Measurements from ENCODE around the gene GRID1. TPM values are rescaled to one million over a fixed set of nuclear protein-coding genes. Genes with fewer than 3 reads are reported as not detected.

The GRID1 gene
- polyA plus RNA-seq, 1 experiment = 0.49 TPM

DNA sequence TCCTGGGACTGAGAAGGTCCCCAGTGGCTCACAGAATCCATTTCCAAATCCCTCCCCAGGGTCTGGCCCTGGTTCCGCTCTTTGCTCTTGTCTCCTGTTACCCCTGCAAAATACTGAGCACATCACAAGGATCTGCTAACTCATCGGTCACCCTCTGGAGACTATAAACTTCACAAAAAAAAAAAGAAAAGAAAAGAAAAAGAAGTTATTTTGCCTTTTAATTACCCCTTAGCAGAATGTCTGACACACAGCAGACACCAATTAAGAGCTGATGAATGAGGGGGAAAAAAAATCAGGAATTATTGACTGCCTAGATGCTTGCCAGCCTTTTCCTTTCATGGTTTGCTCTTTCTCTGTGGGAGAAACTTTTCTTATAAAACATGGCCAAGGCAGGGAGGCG is 578.7 kb downstream of the GRID1 start:
- ChIA-PET CTCF (no interaction called here), POLR2A (no interaction called here)
- no peaks in the 10 kb centered on the region for H3K27me3 ChIP-seq (ENCODE audit: control insufficient read depth, insufficient read depth, low read length)
- no peak for DNase-seq (ENCODE audit: low read depth)
- H3K4me3 ChIP-seq (ENCODE audit: low read depth, low read length) = no peak overlapping the region
- no peaks in the 10 kb centered on the region for H3K36me3 ChIP-seq (ENCODE audit: control insufficient read depth, insufficient read depth, low read length)
- TF ChIP-seq CTCF (IDR thresholded peaks at IDR 0.05; ENCODE audit: insufficient read depth, low read depth, low read length) = no peak

- ChIA-PET POLR2A (no interaction called here), CTCF (no interaction called here)
- no peak for TF ChIP-seq CTCF (IDR thresholded peaks at IDR 0.05; ENCODE audit: insufficient read depth, low read depth, low read length)
- H3K4me3 ChIP-seq (ENCODE audit: low read depth, low read length) = no peak overlapping the region
- no peak for DNase-seq (ENCODE audit: low read depth)
- H3K36me3 ChIP-seq (ENCODE audit: control insufficient read depth, insufficient read depth, low read length) = no peaks in the 10 kb centered on the region
- no peaks in the 10 kb centered on the region for H3K27me3 ChIP-seq (ENCODE audit: control insufficient read depth, insufficient read depth, low read length)
Measured at GRCh38 chr10:85787393-85787792, 579.2 kb downstream of the GRID1 start.

DNA sequence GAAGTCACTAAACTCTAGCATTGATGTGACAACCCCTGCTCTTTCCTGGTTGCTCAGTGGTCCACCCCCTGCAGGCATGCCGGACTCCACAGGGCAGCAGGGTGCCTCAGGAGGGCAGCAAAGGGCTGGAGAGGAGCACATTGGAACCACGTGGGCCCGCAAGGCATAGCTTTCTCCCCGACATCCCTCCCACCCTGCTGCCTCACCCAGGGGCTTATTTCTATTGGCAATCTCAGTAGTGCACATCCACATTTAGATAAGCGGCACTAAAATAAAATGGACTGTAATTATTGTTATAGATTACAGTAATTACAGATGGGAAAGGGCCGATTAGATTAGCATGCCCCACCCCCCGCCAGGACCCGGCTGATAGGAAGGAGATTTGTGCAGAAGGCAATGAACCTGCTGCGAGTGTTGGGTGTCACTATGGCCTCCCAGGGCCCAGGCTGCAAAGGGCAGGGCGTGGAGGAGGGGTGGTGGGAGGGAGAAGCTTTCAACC is 580.1 kb downstream of the GRID1 start:
- CTCF ChIA-PET = no interaction called here
- Histone ChIP-seq H3K27me3 (ENCODE audit: control insufficient read depth, insufficient read depth, low read length) (no peaks in the 10 kb centered on the region), H3K36me3 (ENCODE audit: control insufficient read depth, insufficient read depth, low read length) (no peaks in the 10 kb centered on the region), H3K4me3 (ENCODE audit: low read depth, low read length) (no peak overlapping the region)
- DNase-seq (ENCODE audit: low read depth) = no peak
- TF ChIP-seq CTCF (IDR thresholded peaks at IDR 0.05; ENCODE audit: insufficient read depth, low read depth, low read length) = no peak
- POLR2A ChIA-PET = no interaction called here

DNA sequence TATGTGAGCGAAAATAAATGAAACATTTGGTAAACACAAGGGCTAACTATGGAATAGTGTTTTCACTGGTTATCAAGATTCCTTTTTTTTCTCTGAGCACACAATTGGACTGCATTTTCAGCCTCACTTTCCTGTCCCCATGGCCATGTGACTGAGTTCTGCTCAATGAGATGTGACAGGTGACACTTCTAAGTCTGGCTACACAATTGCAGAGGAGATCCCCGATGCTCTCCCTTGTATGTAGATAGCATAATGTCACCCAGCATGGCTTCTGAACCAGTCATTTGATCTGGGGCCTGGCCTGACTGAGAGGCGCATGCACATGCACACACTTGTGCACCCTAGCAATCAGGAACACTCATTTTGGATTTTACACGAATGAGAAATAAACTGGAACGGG is 581.8 kb downstream of the GRID1 start:
- CTCF ChIA-PET = no interaction called here
- no peaks in the 10 kb centered on the region for H3K36me3 ChIP-seq (ENCODE audit: control insufficient read depth, insufficient read depth, low read length)
- no peaks in the 10 kb centered on the region for H3K27me3 ChIP-seq (ENCODE audit: control insufficient read depth, insufficient read depth, low read length)
- TF ChIP-seq CTCF (IDR thresholded peaks at IDR 0.05; ENCODE audit: insufficient read depth, low read depth, low read length) = no peak
- POLR2A ChIA-PET = no interaction called here
- H3K4me3 ChIP-seq (ENCODE audit: low read depth, low read length) = no peak overlapping the region
- no peak for DNase-seq (ENCODE audit: low read depth)

DNA sequence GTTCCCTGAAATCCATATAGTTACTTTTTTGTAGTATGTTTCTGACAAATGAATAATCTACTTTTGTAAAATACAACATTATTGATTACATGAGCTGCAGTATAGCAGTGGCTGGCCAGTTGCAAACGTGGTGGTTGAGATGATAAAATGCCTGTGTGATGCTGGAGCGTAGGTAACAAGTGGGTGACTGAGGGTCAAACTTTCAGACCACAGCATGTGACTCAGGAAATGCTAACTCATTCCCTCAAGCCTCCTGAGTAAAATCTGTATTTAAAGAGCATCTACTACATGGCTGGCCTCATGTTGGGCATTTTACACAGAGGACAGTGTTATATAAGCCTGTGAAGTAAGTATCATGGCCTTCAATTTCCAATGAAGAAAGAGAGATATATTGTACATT is 585.2 kb downstream of the GRID1 start:
- Histone ChIP-seq H3K36me3 (ENCODE audit: control insufficient read depth, insufficient read depth, low read length) (no peaks in the 10 kb centered on the region), H3K4me3 (ENCODE audit: low read depth, low read length) (no peak overlapping the region), H3K27me3 (ENCODE audit: control insufficient read depth, insufficient read depth, low read length) (no peaks in the 10 kb centered on the region)
- POLR2A ChIA-PET = no interaction called here
- no peak for DNase-seq (ENCODE audit: low read depth)
- TF ChIP-seq CTCF (IDR thresholded peaks at IDR 0.05; ENCODE audit: insufficient read depth, low read depth, low read length) = no peak
- CTCF ChIA-PET = no interaction called here
